ENCODE data around the gene TUBGCP6. TPM values are rescaled to one million over a fixed set of nuclear protein-coding genes. Genes with fewer than 3 reads are reported as not detected.
A peak's percentile ranks its signal among the peaks of the same experiment; 100 is the strongest.

The TUBGCP6 gene
- total RNA-seq, 1 experiment from 2014 or later: 31.0 TPM

- intact Hi-C loops (cut with micrococcal nuclease; ENCODE audit: unreplicated experiment): loop anchor here (5.0 kb wide), 1 partner anchor 276 kb away; no protein-coding TSS in a partner anchor
- TF ChIP-seq EZH2 (IDR thresholded peaks at IDR 0.05; ENCODE audit: borderline replicate concordance, low read depth, low read length, poor library complexity, severe bottlenecking): no peak
- H3K9me3 ChIP-seq (ENCODE audit: low read depth, low read length, poor library complexity, severe bottlenecking): no peaks in the 10 kb centered on the region
- H3K27me3 ChIP-seq (replicated peaks; ENCODE audit: insufficient read depth, low read depth, low read length, poor library complexity): no peaks in the 10 kb centered on the region
- no TSS peak for BruUV-seq (replicated peaks)
- CTCF ChIA-PET: no interaction called here
- no peak for DNase-seq (ENCODE audit: low spot score)
- H3K27ac ChIP-seq (ENCODE audit: low read depth, low read length, poor library complexity, severe bottlenecking): no peak overlapping the region
- peaks cover 39% of the 10 kb centered on the region for H3K36me3 ChIP-seq (ENCODE audit: insufficient read depth, low read length, poor library complexity, severe bottlenecking)
- H3K4me1 ChIP-seq (ENCODE audit: insufficient read depth, low read length, poor library complexity, severe bottlenecking): no peaks in the 10 kb centered on the region
- no peak overlapping the region for H3K4me3 ChIP-seq (ENCODE audit: low read depth, low read length, poor library complexity, severe bottlenecking)
- POLR2A ChIA-PET (ENCODE audit: low non-redundant PET): interaction anchor here (0.6 to 0.7 kb wide), 3 partner anchors 15 to 81 kb away, joined by 3 to 9 read pairs (median 6); no protein-coding TSS in a partner anchor
These were observed 36.3 kb downstream of the TUBGCP6 start for GRCh38 chr22:50208430-50208938.

GRCh38 chr22:50207383-50208140, 37.3 kb downstream of the TUBGCP6 start:
- no peak for DNase-seq (ENCODE audit: low spot score)
- no peaks in the 10 kb centered on the region for H3K4me1 ChIP-seq (ENCODE audit: insufficient read depth, low read length, poor library complexity, severe bottlenecking)
- H3K36me3 ChIP-seq (ENCODE audit: insufficient read depth, low read length, poor library complexity, severe bottlenecking): peaks cover 45% of the 10 kb centered on the region
- CTCF ChIA-PET: no interaction called here
- H3K4me3 ChIP-seq (ENCODE audit: low read depth, low read length, poor library complexity, severe bottlenecking): no peak overlapping the region
- H3K27ac ChIP-seq (ENCODE audit: low read depth, low read length, poor library complexity, severe bottlenecking): no peak overlapping the region
- H3K9me3 ChIP-seq (ENCODE audit: low read depth, low read length, poor library complexity, severe bottlenecking): peaks cover 5% of the 10 kb centered on the region
- intact Hi-C loops (cut with micrococcal nuclease; ENCODE audit: unreplicated experiment): loop anchor here (5.0 kb wide), 1 partner anchor 275 kb away; no protein-coding TSS in a partner anchor
- TF ChIP-seq, protein P1, sequence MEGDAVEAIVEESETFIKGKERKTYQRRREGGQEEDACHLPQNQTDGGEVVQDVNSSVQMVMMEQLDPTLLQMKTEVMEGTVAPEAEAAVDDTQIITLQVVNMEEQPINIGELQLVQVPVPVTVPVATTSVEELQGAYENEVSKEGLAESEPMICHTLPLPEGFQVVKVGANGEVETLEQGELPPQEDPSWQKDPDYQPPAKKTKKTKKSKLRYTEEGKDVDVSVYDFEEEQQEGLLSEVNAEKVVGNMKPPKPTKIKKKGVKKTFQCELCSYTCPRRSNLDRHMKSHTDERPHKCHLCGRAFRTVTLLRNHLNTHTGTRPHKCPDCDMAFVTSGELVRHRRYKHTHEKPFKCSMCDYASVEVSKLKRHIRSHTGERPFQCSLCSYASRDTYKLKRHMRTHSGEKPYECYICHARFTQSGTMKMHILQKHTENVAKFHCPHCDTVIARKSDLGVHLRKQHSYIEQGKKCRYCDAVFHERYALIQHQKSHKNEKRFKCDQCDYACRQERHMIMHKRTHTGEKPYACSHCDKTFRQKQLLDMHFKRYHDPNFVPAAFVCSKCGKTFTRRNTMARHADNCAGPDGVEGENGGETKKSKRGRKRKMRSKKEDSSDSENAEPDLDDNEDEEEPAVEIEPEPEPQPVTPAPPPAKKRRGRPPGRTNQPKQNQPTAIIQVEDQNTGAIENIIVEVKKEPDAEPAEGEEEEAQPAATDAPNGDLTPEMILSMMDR (conservative IDR thresholded peaks at IDR 0.05; ENCODE audit: low read depth, low read length): no peak
- no peak for TF ChIP-seq EZH2 (IDR thresholded peaks at IDR 0.05; ENCODE audit: borderline replicate concordance, low read depth, low read length, poor library complexity, severe bottlenecking)
- BruUV-seq (replicated peaks): no TSS peak
- POLR2A ChIA-PET (ENCODE audit: low non-redundant PET): interaction anchor here (0.6 to 0.7 kb wide), 2 partner anchors 14 to 80 kb away, joined by 3 to 9 read pairs; no protein-coding TSS in a partner anchor
- no peaks in the 10 kb centered on the region for H3K27me3 ChIP-seq (replicated peaks; ENCODE audit: insufficient read depth, low read depth, low read length, poor library complexity)

DNA sequence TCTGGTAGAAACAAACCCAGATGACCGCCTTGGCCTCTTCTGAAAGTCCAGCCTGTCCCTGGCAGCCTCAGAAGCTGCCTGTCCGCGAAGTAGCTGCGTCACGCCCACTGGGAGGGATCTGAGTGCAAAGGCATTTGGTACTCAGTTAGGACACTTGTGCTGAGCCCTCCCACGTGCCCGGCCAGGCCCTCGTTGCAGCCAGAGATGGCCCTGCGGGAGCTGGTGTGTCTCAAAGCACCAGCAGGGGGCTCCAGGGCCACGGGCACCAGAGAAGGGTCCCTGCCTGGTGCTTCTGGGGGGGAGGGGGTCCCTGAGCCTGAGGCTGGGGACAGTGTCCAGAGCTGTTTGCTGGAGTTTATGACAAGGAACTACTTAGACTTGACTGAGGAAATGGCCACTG, 38.2 kb downstream of the TUBGCP6 start:
- Histone ChIP-seq H3K4me1 (ENCODE audit: insufficient read depth, low read length, poor library complexity, severe bottlenecking) (peaks cover 8% of the 10 kb centered on the region), H3K4me3 (ENCODE audit: low read depth, low read length, poor library complexity, severe bottlenecking) (no peak overlapping the region), H3K9me3 (ENCODE audit: low read depth, low read length, poor library complexity, severe bottlenecking) (peaks cover 5% of the 10 kb centered on the region), H3K27me3 (replicated peaks; ENCODE audit: insufficient read depth, low read depth, low read length, poor library complexity) (no peaks in the 10 kb centered on the region), H3K36me3 (ENCODE audit: insufficient read depth, low read length, poor library complexity, severe bottlenecking) (peaks cover 38% of the 10 kb centered on the region), H3K27ac (ENCODE audit: low read depth, low read length, poor library complexity, severe bottlenecking) (no peak overlapping the region)
- ChIA-PET CTCF (no interaction called here), POLR2A (ENCODE audit: low non-redundant PET) (no interaction called here)
- TF ChIP-seq, protein P1 (conservative IDR thresholded peaks at IDR 0.05; ENCODE audit: low read depth, low read length): peak; percentile 54
- no peak for TF ChIP-seq EZH2 (IDR thresholded peaks at IDR 0.05; ENCODE audit: borderline replicate concordance, low read depth, low read length, poor library complexity, severe bottlenecking)
- BruUV-seq (replicated peaks): no TSS peak
- peak; percentile 52 for DNase-seq (ENCODE audit: low spot score)
- intact Hi-C loops (cut with micrococcal nuclease; ENCODE audit: unreplicated experiment): loop anchor here (5.0 kb wide), 1 partner anchor 274 kb away; no protein-coding TSS in a partner anchor

Data from A673 (cell line).